Endothelial cell of umbilical vein (primary cell): ENCODE results near the gene ITPRID2.

Experiments used
- CTCF ChIP-seq, 2 donors: IDR thresholded peaks; 1 replicate in 1 of 2; 2 replicates in 1 of 2; pipeline ENCODE4 v1.5.1; 2011; ENCODE audit warnings: low read length in 2 of 2, mild to moderate bottlenecking in 2 of 2, moderate library complexity in 2 of 2, control low read depth in 1 of 2, inconsistent platforms in 1 of 2, low read depth in 1 of 2; ENCODE audit not compliant: insufficient read depth in 1 of 2; ENCODE audit errors: extremely low read depth in 1 of 2
- JUN ChIP-seq: IDR thresholded peaks from 2 replicates; pipeline ENCODE4 v1.6.1; 2011; ENCODE audit warnings: borderline replicate concordance, low read depth; ENCODE audit not compliant: insufficient read length, insufficient read depth

GRCh38 chr2:181907635-181908034 is 16.1 kb downstream of the ITPRID2 start:
- no peak for TF ChIP-seq CTCF (IDR thresholded peaks at IDR 0.05; ENCODE audit: extremely low read depth in 1 of 2, insufficient read depth in 1 of 2, low read depth in 1 of 2, low read length in 2 of 2)
- TF ChIP-seq JUN = no peak
